ENCODE results near the gene PPP2R5C. TPM values are rescaled to one million over a fixed set of nuclear protein-coding genes. Genes with fewer than 3 reads are reported as not detected.

Gene PPP2R5C
- total RNA-seq, 1 experiment from 2014 or later: 93.0 TPM

DNA sequence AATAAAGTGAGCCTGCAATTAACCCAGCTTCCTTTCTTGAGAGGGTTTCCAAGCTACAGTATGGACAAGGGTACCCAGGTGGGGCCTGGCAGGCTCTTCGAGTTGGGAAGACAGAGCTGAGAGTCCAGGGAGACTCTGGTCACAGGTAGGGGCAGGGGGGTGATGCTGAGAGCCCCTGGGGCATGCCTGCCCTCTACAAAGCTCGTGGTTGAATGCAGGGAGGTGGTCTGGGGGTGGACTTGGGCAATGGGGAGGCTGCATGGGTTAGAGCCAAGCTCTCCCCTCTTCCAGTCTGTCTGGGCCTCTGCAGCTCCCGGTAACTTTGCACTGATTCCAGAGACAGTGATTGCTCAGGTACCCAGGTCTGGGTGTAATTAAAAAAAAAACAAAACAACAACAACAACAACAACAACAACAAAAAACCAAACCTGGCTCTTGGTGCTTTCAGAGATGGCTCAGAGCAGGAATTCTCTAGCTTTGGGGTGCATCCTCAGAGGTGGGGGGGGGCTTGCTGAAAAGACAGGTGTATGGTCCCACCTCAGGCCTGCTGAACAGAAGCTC lies 30.8 kb upstream of the PPP2R5C start:
- no peak overlapping the region for H3K14ac ChIP-seq (ENCODE audit: insufficient read depth, low read length)
- H3K79me1 ChIP-seq (ENCODE audit: insufficient read depth, low read depth, low read length, poor library complexity, severe bottlenecking): no peaks in the 10 kb centered on the region
- Mint-ChIP-seq H3K4me1 (peaks cover 18 to 28% of the 10 kb centered on the region in 2 experiments), H3K9me3 (peaks cover 0 to 3% of the 10 kb centered on the region in 2 experiments; a peak in 1 of 5 replicates), H3K27me3 (ENCODE audit: low read depth) (no peaks in the 10 kb centered on the region; the same call in 1 of the 2 replicates), H3K27ac (peak overlapping the region in 1 of 3 experiments; percentile 16; a peak in 1 of 7 replicates), H3K4me3 (no peak overlapping the region), H3K36me3 (ENCODE audit: insufficient read depth in 1 of 3, low read depth in 3 of 3) (no peaks in the 10 kb centered on the region)
- H3K4ac ChIP-seq (ENCODE audit: low read depth, low read length): no peak overlapping the region
- no peak overlapping the region for H3K9ac ChIP-seq (ENCODE audit: extremely low read depth, insufficient read length, low read length)
- no peak overlapping the region for H3K18ac ChIP-seq (ENCODE audit: insufficient read length, low read depth, low read length)
- no peak overlapping the region for H4K91ac ChIP-seq (ENCODE audit: insufficient read length, low read depth, low read length)
- H2AFZ ChIP-seq (ENCODE audit: low read length): no peak overlapping the region
- H2BK15ac ChIP-seq (ENCODE audit: low read depth, low read length): no peak overlapping the region
- no peak overlapping the region for H4K5ac ChIP-seq (ENCODE audit: insufficient read length, low read depth, low read length)
- WGBS (ENCODE audit: extremely low coverage, insufficient read length, low lambda C conversion rate): no CpG with 5 or more reads among the region's 3 CpGs
- TF ChIP-seq, protein P1, sequence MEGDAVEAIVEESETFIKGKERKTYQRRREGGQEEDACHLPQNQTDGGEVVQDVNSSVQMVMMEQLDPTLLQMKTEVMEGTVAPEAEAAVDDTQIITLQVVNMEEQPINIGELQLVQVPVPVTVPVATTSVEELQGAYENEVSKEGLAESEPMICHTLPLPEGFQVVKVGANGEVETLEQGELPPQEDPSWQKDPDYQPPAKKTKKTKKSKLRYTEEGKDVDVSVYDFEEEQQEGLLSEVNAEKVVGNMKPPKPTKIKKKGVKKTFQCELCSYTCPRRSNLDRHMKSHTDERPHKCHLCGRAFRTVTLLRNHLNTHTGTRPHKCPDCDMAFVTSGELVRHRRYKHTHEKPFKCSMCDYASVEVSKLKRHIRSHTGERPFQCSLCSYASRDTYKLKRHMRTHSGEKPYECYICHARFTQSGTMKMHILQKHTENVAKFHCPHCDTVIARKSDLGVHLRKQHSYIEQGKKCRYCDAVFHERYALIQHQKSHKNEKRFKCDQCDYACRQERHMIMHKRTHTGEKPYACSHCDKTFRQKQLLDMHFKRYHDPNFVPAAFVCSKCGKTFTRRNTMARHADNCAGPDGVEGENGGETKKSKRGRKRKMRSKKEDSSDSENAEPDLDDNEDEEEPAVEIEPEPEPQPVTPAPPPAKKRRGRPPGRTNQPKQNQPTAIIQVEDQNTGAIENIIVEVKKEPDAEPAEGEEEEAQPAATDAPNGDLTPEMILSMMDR (conservative IDR thresholded peaks at IDR 0.05): no peak
- H3T11ph ChIP-seq (ENCODE audit: low read length): no peak overlapping the region
- no peaks in the 10 kb centered on the region for H4K20me1 ChIP-seq (ENCODE audit: control insufficient read depth, insufficient read depth, insufficient read length)
- H3K79me2 ChIP-seq (ENCODE audit: insufficient read depth, low read length): no peaks in the 10 kb centered on the region
- H3K9me3 ChIP-seq (ENCODE audit: control insufficient read depth, low read depth, low read length): no peaks in the 10 kb centered on the region
- no peak overlapping the region for H3K56ac ChIP-seq (ENCODE audit: insufficient read length, low read depth, low read length)
- peaks cover 3% of the 10 kb centered on the region; the same call in 1 of the 2 replicates for H3K4me1 ChIP-seq (ENCODE audit: insufficient read depth, low read length)
- no peak overlapping the region for H3K27ac ChIP-seq (ENCODE audit: insufficient read length, low read depth, low read length)
- no peak overlapping the region for H4K8ac ChIP-seq (replicated peaks; ENCODE audit: insufficient read length, low read depth, low read length)
- no peak for DNase-seq
- no peak overlapping the region for H2BK120ac ChIP-seq (ENCODE audit: low read depth, low read length, poor library complexity, severe bottlenecking)
- peak overlapping the region; percentile 1 for H3K4me2 ChIP-seq (ENCODE audit: insufficient read depth, insufficient read length, low read length)
- H2BK20ac ChIP-seq (ENCODE audit: low read depth, low read length, poor library complexity, severe bottlenecking): no peak overlapping the region
- H2AK5ac ChIP-seq (ENCODE audit: insufficient read length, low read length): no peak overlapping the region
- H3K23me2 ChIP-seq (ENCODE audit: insufficient read length, low read depth, low read length, poor library complexity, severe bottlenecking): no peaks in the 10 kb centered on the region
- H2BK5ac ChIP-seq (ENCODE audit: insufficient read length, low read length): no peak overlapping the region
- no peak overlapping the region for H2BK12ac ChIP-seq (ENCODE audit: insufficient read length, low read depth, low read length)
- H3K27me3 ChIP-seq (ENCODE audit: insufficient read depth, low read length): no peaks in the 10 kb centered on the region
- no peak overlapping the region for H3K23ac ChIP-seq (ENCODE audit: insufficient read length, low read depth, low read length)
